WTC11 (cell line): Measurements from ENCODE around the gene ZNG1B. TPM values are rescaled to one million over a fixed set of nuclear protein-coding genes. Genes with fewer than 3 reads are reported as not detected.
"Not testable (repeated sequence)": the region's sequence is repeated elsewhere in the genome, so short reads cannot be mapped to it uniquely, and the experiment has no call there.

Experiments used
- ATAC-seq: fragments of 200-7000 bp; cut with Tn5 transposase; 2 replicates; pipeline ENCODE4 v1.10.0; 2021; ENCODE audit warnings: mild to moderate bottlenecking, moderate library complexity
- Bru-seq: library from RNA; stranded (reverse); fragments of 400-500 nt; gene quantifications from one replicate; lab custom pipeline; 2021; lab: Mats Ljungman, UMichigan
- CTCF ChIA-PET: fragments of 300-600 bp; sonication (Branson Sonifier 250); formaldehyde crosslinking; loops from one replicate; lab custom pipeline; 2021; ENCODE audit warnings: antibody characterized with exemption; lab: Charles Lee
- POLR2A ChIA-PET: fragments of 350-600 bp; sonication (Branson Sonifier 250); formaldehyde crosslinking; loops from one replicate; lab custom pipeline; 2021; ENCODE audit warnings: antibody characterized with exemption; lab: Charles Lee
- DNase-seq: peaks from one replicate; pipeline ENCODE4 v3.0.0; 2021; ENCODE audit warnings: low spot score
- H3K27ac Mint-ChIP-seq: 2 replicates; pipeline ENCODE4 v1.8.0; 2021; ENCODE audit warnings: mixed read lengths
- H3K27me3 Mint-ChIP-seq: 2 replicates; pipeline ENCODE4 v1.8.0; 2021; ENCODE audit warnings: low read depth, mild to moderate bottlenecking, moderate library complexity, mixed read lengths
- H3K36me3 Mint-ChIP-seq: 2 replicates; pipeline ENCODE4 v1.8.0; 2021; ENCODE audit warnings: mixed read lengths
- H3K4me1 Mint-ChIP-seq: 2 replicates; pipeline ENCODE4 v1.8.0; 2022; ENCODE audit warnings: mixed read lengths
- H3K4me3 Mint-ChIP-seq: 2 replicates; pipeline ENCODE4 v1.8.0; 2021; ENCODE audit warnings: mild to moderate bottlenecking, moderate library complexity, mixed read lengths
- H3K9me3 Mint-ChIP-seq: 2 replicates; pipeline ENCODE4 v1.8.0; 2021; ENCODE audit warnings: mixed read lengths
- ARID4B ChIP-seq: sonication (generic); formaldehyde crosslinking; IDR thresholded peaks from 2 replicates; pipeline ENCODE4 v1.8.0; 2023; ENCODE audit warnings: missing genetic modification reagents, mild to moderate bottlenecking, borderline replicate concordance
- CDX4 ChIP-seq: fragments of 250-450 bp; sonication (Bioruptor Pico); IDR thresholded peaks from 2 replicates; pipeline ENCODE4 v1.9.0; 2021; ENCODE audit warnings: moderate library complexity, mild to moderate bottlenecking, inconsistent platforms, borderline replicate concordance
- CTCF ChIP-seq: fragments of 200-600 bp; IDR thresholded peaks from 2 replicates; pipeline ENCODE4 v1.8.0; 2022; ENCODE audit warnings: antibody characterized with exemption
- EMX1 ChIP-seq: fragments of 250-450 bp; sonication (Bioruptor Pico); IDR thresholded peaks from 2 replicates; pipeline ENCODE4 v1.8.0; 2021; ENCODE audit warnings: mild to moderate bottlenecking
- SMAD3 ChIP-seq: sonication (generic); formaldehyde crosslinking; IDR thresholded peaks from 2 replicates; pipeline ENCODE4 v1.8.0; 2022; ENCODE audit warnings: missing genetic modification reagents, mild to moderate bottlenecking, borderline replicate concordance
- SOX15 ChIP-seq: fragments of 250-450 bp; sonication (Bioruptor Pico); IDR thresholded peaks from 2 replicates; pipeline ENCODE4 v1.9.0; 2021; ENCODE audit warnings: mild to moderate bottlenecking
- ZNF121 ChIP-seq: sonication (generic); formaldehyde crosslinking; IDR thresholded peaks from 2 replicates; pipeline ENCODE4 v1.8.0; 2023; ENCODE audit warnings: missing genetic modification reagents
- ZNF138 ChIP-seq: sonication (generic); formaldehyde crosslinking; conservative IDR thresholded peaks from 2 replicates; pipeline ENCODE4 v1.8.1; 2022; ENCODE audit warnings: mild to moderate bottlenecking, moderate library complexity, missing genetic modification reagents
- long read RNA-seq, 3 experiments: library from RNA in 1 of 3; library from capped mRNA in 1 of 3; library from polyadenylated mRNA in 1 of 3; unstranded in 2 of 3; stranded (forward) in 1 of 3; transcript quantifications; one replicate each; pipeline ENCODE4 v2.0.0, GENCODE V29; 2021
- total RNA-seq: library from RNA; stranded (reverse); gene quantifications from 3 replicates; pipeline ENCODE4 v1.2.3, GENCODE V29; 2021

Gene ZNG1B
- total RNA-seq (35.2 to 41.7 TPM (median 38.3 TPM) in 3 replicates), Bru-seq, nascent RNA (percentile 83 among the genes with signal in this experiment)
- long read RNA-seq, experiment 1, transcript CBWD2-202 (16 exons, 1,740 nt): minor isoform, 13 of 239 reads
- long read RNA-seq, experiment 1, transcript CBWD2-203 (14 exons, 1,665 nt): minor isoform, 16 of 239 reads
- long read RNA-seq, experiment 1, transcript CBWD2-201 (15 exons, 1,812 nt): major isoform, 151 of 239 reads
- long read RNA-seq, experiment 1, transcript CBWD2-209 (3 exons, 880 nt): minor isoform, 7 of 239 reads
- long read RNA-seq, experiment 1, partial matches to known transcripts: 12 of 239 reads
- long read RNA-seq, experiment 1, other reads (novel, unspliced or antisense): 38 of 239 reads
- long read RNA-seq, experiment 2, transcript CBWD2-201 (15 exons, 1,812 nt): major isoform, 30 of 60 reads
- long read RNA-seq, experiment 2, transcript CBWD2-209 (3 exons, 880 nt): minor isoform, 5 of 60 reads
- long read RNA-seq, experiment 2, partial matches to known transcripts: 10 of 60 reads
- long read RNA-seq, experiment 2, other reads (novel, unspliced or antisense): 11 of 60 reads
- long read RNA-seq, experiment 3, transcript CBWD2-202 (16 exons, 1,740 nt): minor isoform, 11 of 422 reads
- long read RNA-seq, experiment 3, transcript CBWD2-203 (14 exons, 1,665 nt): minor isoform, 17 of 422 reads
- long read RNA-seq, experiment 3, transcript CBWD2-201 (15 exons, 1,812 nt): major isoform, 338 of 422 reads
- long read RNA-seq, experiment 3, partial matches to known transcripts: 5 of 422 reads
- long read RNA-seq, experiment 3, other reads (novel, unspliced or antisense): 44 of 422 reads

GRCh38 chr2:113437508-113438465, at the start of gene ZNG1B:
Gene ZNG1B, plus strand, starts transcription at chr2:113437691. Its CDS starts 178 bp downstream, at chr2:113437869.
- H3K4me1 Mint-ChIP-seq, POLR2A ChIA-PET, H3K9me3 Mint-ChIP-seq, H3K27me3 Mint-ChIP-seq, CTCF ChIA-PET, H3K36me3 Mint-ChIP-seq, ATAC-seq: not testable (repeated sequence)
- Mint-ChIP-seq H3K27ac (peak within 1 kb of the TSS; percentile 87), H3K4me3 (peak within 1 kb of the TSS; percentile 84)
- peak; percentile 73 for DNase-seq

DNA sequence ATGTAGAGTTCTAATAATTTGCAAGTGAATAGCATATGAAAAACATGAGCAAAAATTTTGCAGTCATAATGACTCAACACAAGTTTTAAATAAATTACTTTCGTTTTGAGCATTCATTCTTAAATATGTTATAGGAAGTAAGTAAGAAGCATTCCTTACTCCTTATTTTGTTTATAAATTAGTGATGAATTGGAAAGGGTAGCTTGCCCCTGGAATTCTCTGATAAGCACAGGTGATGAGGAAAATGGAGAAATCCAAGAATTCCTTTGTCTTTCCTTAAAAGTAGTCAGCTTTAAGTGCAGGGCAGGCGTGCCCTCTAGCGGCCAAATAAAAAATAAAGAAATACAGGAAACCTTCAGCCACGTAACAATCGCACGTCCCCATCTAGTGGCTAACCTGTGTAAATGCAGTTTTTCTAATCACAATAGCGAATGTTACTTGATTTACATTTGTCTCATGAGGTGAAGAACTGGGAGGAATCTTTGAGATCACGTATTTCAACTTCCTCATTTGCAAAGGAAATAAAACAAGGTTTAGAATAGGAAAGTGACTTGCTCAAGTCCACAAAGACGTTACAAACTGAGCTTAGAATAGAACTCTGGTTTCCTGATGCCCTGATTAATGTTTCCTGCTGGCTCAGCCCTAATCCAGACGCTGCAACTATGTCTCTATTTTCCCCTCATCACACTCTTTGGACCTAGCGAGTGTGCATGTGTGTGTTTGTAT, 47.2 kb upstream of the ZNG1B start:
- peaks cover 6% of the 10 kb centered on the region; the same call in 1 of the 2 replicates for H3K27me3 Mint-ChIP-seq
- ATAC-seq (peak; percentile 55), DNase-seq (peak; percentile 46)
- H3K9me3 Mint-ChIP-seq: peaks cover 15% of the 10 kb centered on the region
- no peak overlapping the region for H3K27ac Mint-ChIP-seq
- ChIA-PET CTCF (interaction anchor here (0.7 to 3.4 kb wide), 13 partner anchors 12 to 310 kb away, joined by 3 to 33 read pairs (median 6); no protein-coding TSS in a partner anchor), POLR2A (no interaction called here)
- TF ChIP-seq CDX4 (no peak), CTCF (peak; percentile 75)
- H3K4me3 Mint-ChIP-seq: no peak overlapping the region
- 0 out of 2 replicates have a peak, but pooled peaks cover 3% of the 10 kb centered on the region for H3K4me1 Mint-ChIP-seq
- H3K36me3 Mint-ChIP-seq: peaks cover 12% of the 10 kb centered on the region

DNA sequence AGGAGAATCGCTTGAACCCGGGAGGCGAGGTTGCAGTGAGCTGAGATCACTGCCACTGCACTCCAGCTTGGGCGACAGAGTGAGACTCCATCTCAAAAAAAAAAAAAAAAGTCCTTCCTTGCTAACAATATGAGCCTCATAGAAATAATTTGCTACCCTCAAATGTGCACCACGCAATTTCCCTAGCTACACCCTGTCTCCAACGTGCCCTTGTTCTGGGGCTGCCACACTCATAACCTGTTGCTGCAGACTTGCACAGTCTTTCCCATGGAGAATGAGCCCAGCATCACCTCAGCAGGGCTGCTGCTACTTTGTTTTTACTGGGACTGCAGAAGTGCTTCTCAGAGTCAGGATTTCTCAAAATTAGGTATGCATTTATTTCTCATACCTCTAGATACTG, 46.4 kb upstream of the ZNG1B start:
- Mint-ChIP-seq H3K36me3 (peaks cover 12% of the 10 kb centered on the region), H3K4me3 (no peak overlapping the region), H3K27me3 (peaks cover 3% of the 10 kb centered on the region; the same call in 1 of the 2 replicates), H3K27ac (no peak overlapping the region), H3K9me3 (peaks cover 15% of the 10 kb centered on the region), H3K4me1 (0 out of 2 replicates have a peak, but pooled peaks cover 3% of the 10 kb centered on the region)
- DNase-seq (no peak), ATAC-seq (no peak)
- ChIA-PET POLR2A (no interaction called here), CTCF (interaction anchor here (1.7 to 3.4 kb wide), 4 partner anchors 12 to 253 kb away, joined by 6 to 33 read pairs (median 13); no protein-coding TSS in a partner anchor)
- TF ChIP-seq ZNF138 (no peak), ZNF121 (CRISPR knock-in tag) (no peak), SMAD3 (CRISPR knock-in tag) (no peak), SOX15 (CRISPR knock-in tag) (no peak), ARID4B (CRISPR knock-in tag) (no peak), EMX1 (CRISPR knock-in tag) (no peak)
